ENCODE data around the gene SCAF11. TPM values are rescaled to one million over a fixed set of nuclear protein-coding genes. Genes with fewer than 3 reads are reported as not detected.

Gene SCAF11
- total and polyA plus RNA-seq, 2 experiments from 2014 or later, result 57.3 to 129 TPM

DNA sequence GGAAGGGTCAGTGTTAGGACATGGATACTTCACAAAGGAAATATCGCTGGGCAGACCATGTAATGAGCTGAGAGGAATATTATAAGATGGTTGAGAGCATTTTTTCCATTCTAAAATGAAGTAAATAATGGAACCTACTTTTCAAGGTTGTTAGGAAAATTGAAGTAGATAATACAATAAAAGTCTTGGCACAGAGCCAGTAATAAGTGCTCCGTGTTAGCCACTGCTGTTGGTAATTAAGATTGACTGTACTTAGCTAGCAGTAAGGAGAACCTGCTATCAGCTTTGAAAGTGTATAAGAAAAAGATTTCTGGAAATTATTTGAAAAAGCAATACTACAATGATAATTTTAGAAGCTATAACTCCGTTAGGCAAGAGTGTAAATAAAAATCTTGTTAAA is 77.6 kb downstream of the SCAF11 start:
- no peak overlapping the region for H3K27ac ChIP-seq
- H3K4me3 ChIP-seq, result no peak overlapping the region
- no peak for TF ChIP-seq CTCF (IDR thresholded peaks at IDR 0.05; ENCODE audit: low read depth, low read length)
- H3K27me3 ChIP-seq, result no peaks in the 10 kb centered on the region
- no peaks in the 10 kb centered on the region for H3K4me1 ChIP-seq (ENCODE audit: low read depth)
- H3K9me3 ChIP-seq (ENCODE audit: low read depth), result no peaks in the 10 kb centered on the region
- peaks cover 5% of the 10 kb centered on the region for H3K36me3 ChIP-seq
- no peak for DNase-seq (ENCODE audit: low read depth in 1 of 2, low spot score in 1 of 2)

- H3K4me3 ChIP-seq, result no peak overlapping the region
- H3K4me1 ChIP-seq (ENCODE audit: low read depth), result no peaks in the 10 kb centered on the region
- no peaks in the 10 kb centered on the region for H3K9me3 ChIP-seq (ENCODE audit: low read depth)
- no peak overlapping the region for H3K27ac ChIP-seq
- peaks cover 20% of the 10 kb centered on the region for H3K36me3 ChIP-seq
- no peaks in the 10 kb centered on the region for H3K27me3 ChIP-seq
- no peak for TF ChIP-seq CTCF (IDR thresholded peaks at IDR 0.05; ENCODE audit: low read depth, low read length)
- no peak for DNase-seq (ENCODE audit: low read depth in 1 of 2, low spot score in 1 of 2)
Measured at GRCh38 chr12:45909041-45909713, 81.2 kb downstream of the SCAF11 start.

DNA sequence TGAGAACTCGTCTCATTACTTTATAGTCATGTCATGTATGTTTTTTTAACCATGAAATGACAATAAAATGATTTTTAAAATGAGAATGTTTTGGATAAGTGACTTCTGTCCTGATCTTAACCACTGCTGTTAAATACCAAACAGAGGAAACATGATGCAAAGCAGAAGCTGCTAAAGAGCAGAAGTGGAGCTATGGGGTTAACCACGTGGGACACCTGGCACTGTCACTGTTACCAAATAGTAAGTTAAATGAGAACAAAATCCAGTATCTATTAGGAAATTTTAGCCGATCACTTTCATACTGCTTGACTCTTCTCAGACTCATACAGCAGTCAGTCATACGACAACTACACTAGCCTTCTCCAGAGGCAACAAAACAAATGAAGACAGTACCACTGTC is 82.4 kb downstream of the SCAF11 start:
- Histone ChIP-seq H3K27ac (no peak overlapping the region), H3K27me3 (no peaks in the 10 kb centered on the region), H3K9me3 (ENCODE audit: low read depth) (no peaks in the 10 kb centered on the region), H3K4me3 (no peak overlapping the region), H3K36me3 (peaks cover 20% of the 10 kb centered on the region), H3K4me1 (ENCODE audit: low read depth) (no peaks in the 10 kb centered on the region)
- DNase-seq (ENCODE audit: low read depth in 1 of 2, low spot score in 1 of 2), result no peak
- no peak for TF ChIP-seq CTCF (IDR thresholded peaks at IDR 0.05; ENCODE audit: low read depth, low read length)

- no peak overlapping the region for H3K4me3 ChIP-seq
- no peaks in the 10 kb centered on the region for H3K4me1 ChIP-seq (ENCODE audit: low read depth)
- no peaks in the 10 kb centered on the region for H3K27me3 ChIP-seq
- peaks cover 34% of the 10 kb centered on the region for H3K36me3 ChIP-seq
- TF ChIP-seq CTCF (IDR thresholded peaks at IDR 0.05; ENCODE audit: low read depth, low read length), result no peak
- DNase-seq (ENCODE audit: low read depth in 1 of 2, low spot score in 1 of 2), result no peak
- no peak overlapping the region for H3K27ac ChIP-seq
- no peaks in the 10 kb centered on the region for H3K9me3 ChIP-seq (ENCODE audit: low read depth)
Measured at GRCh38 chr12:45898094-45898493, 92.3 kb downstream of the SCAF11 start.

DNA sequence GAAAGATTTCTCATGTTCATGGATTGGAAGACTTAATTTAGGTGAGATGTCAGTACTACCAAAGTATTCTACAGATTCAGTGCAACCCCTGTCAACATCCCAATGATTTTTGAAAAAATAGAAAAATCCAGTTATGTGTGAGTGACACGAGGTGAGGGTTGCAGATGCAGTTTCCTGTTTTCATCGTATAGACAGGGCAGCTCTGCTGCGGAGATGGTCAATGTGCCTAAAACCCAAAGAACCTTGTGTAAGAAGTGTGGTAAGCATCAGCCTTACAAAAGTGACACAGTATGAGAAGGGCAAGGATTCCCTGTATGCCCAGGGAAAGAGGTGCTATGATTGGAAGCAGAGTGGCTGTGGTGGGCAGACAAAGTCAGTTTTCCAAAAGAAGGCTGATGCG is 94.4 kb downstream of the SCAF11 start:
- DNase-seq (ENCODE audit: low read depth in 1 of 2, low spot score in 1 of 2), result no peak
- no peaks in the 10 kb centered on the region for H3K9me3 ChIP-seq (ENCODE audit: low read depth)
- peaks cover 41% of the 10 kb centered on the region for H3K36me3 ChIP-seq
- no peak overlapping the region for H3K4me3 ChIP-seq
- TF ChIP-seq CTCF (IDR thresholded peaks at IDR 0.05; ENCODE audit: low read depth, low read length), result no peak
- no peak overlapping the region for H3K27ac ChIP-seq
- H3K4me1 ChIP-seq (ENCODE audit: low read depth), result no peaks in the 10 kb centered on the region
- H3K27me3 ChIP-seq, result no peaks in the 10 kb centered on the region
